CD4-positive, alpha-beta T cell treated with Interleukin-6 for 4 hours (primary cell): ENCODE measurements around the gene CEP112.

Experiments
- DNase-seq: peaks from one replicate; pipeline ENCODE4 v3.0.0-alpha.2; 2020; ENCODE audit warnings: mixed read lengths

CEP112 gene

GRCh38 chr17:65978871-65979270 is 213.1 kb downstream of the CEP112 start:
- DNase-seq: no peak

- no peak for DNase-seq
Measured at GRCh38 chr17:65977041-65977440, 214.9 kb downstream of the CEP112 start.

GRCh38 chr17:65975878-65976277 is 216.1 kb downstream of the CEP112 start:
- no peak for DNase-seq

GRCh38 chr17:65973237-65973636 is 218.7 kb downstream of the CEP112 start:
- DNase-seq: no peak

- DNase-seq: no peak
Measured at GRCh38 chr17:65967372-65967771, 224.6 kb downstream of the CEP112 start.

GRCh38 chr17:65966072-65966695 is 225.7 kb downstream of the CEP112 start:
- no peak for DNase-seq

- no peak for DNase-seq
Measured at GRCh38 chr17:65963179-65963578, 228.8 kb downstream of the CEP112 start.

- DNase-seq: no peak
Measured at GRCh38 chr17:65959630-65960029, 232.3 kb downstream of the CEP112 start.

GRCh38 chr17:65956814-65957213 is 235.1 kb downstream of the CEP112 start:
- no peak for DNase-seq

GRCh38 chr17:65954148-65954449 is 237.8 kb downstream of the CEP112 start:
- no peak for DNase-seq

- no peak for DNase-seq
Measured at GRCh38 chr17:65953316-65954147, 238.4 kb downstream of the CEP112 start.

- DNase-seq: no peak
Measured at GRCh38 chr17:65952586-65952985, 239.3 kb downstream of the CEP112 start.

GRCh38 chr17:65952015-65952414 is 239.9 kb downstream of the CEP112 start:
- no peak for DNase-seq

GRCh38 chr17:65947831-65948230 is 244.1 kb downstream of the CEP112 start:
- no peak for DNase-seq

GRCh38 chr17:65942592-65942991 is 249.3 kb downstream of the CEP112 start:
- DNase-seq: no peak

GRCh38 chr17:65941356-65941899 is 250.5 kb downstream of the CEP112 start:
- no peak for DNase-seq

GRCh38 chr17:65936013-65936412 is 255.9 kb downstream of the CEP112 start:
- DNase-seq: no peak

GRCh38 chr17:65933290-65933689 is 258.6 kb downstream of the CEP112 start:
- no peak for DNase-seq

- no peak for DNase-seq
Measured at GRCh38 chr17:65931246-65932149, 260.4 kb downstream of the CEP112 start.

- DNase-seq: no peak
Measured at GRCh38 chr17:65930140-65930730, 261.7 kb downstream of the CEP112 start.

- DNase-seq: no peak
Measured at GRCh38 chr17:65926599-65926998, 265.3 kb downstream of the CEP112 start.

GRCh38 chr17:65925606-65926307 is 266.2 kb downstream of the CEP112 start:
- DNase-seq: no peak
